OCI-LY3 (cell line): ENCODE results near the gene STK4.

Source experiments
- H2AFZ ChIP-seq: fragments of 200-600, 300-600 bp; shearing (Covaris generic); 2 replicates; pipeline ENCODE4 v1.6.0; 2014; ENCODE audit warnings: antibody characterized with exemption, low read depth, low read length
- H3K27ac ChIP-seq: fragments of 200-600, 300-600 bp; sonication (generic); 2 replicates; pipeline ENCODE4 v1.5.1; 2014; ENCODE audit warnings: mild to moderate bottlenecking, low read length, moderate library complexity, mixed read lengths
- H3K27me3 ChIP-seq: fragments of 200-600, 300-600 bp; sonication (generic); 2 replicates; pipeline ENCODE4 v1.6.1; 2014; ENCODE audit warnings: low read depth, low read length, mixed read lengths
- H3K36me3 ChIP-seq: fragments of 200-600, 300-600 bp; sonication (generic); replicated peaks from 2 replicates; pipeline ENCODE3; 2014; ENCODE audit warnings: low read depth, low read length, mixed read lengths
- H3K4me1 ChIP-seq: fragments of 300-600, 200-600 bp; sonication (generic); 2 replicates; pipeline ENCODE4 v1.6.1; 2014; ENCODE audit warnings: low read length, mixed read lengths
- H3K4me2 ChIP-seq: fragments of 200-600, 300-600 bp; sonication (generic); 2 replicates; pipeline ENCODE4 v1.6.1; 2014; ENCODE audit warnings: low read length, mixed read lengths
- H3K4me3 ChIP-seq: fragments of 300-600, 200-600 bp; sonication (generic); 2 replicates; pipeline ENCODE4 v1.5.1; 2014; ENCODE audit warnings: antibody characterized with exemption, mild to moderate bottlenecking, low read length, moderate library complexity
- H3K79me2 ChIP-seq: fragments of 300-600, 200-600 bp; shearing (Covaris generic); 2 replicates; pipeline ENCODE4 v1.6.1; 2014; ENCODE audit warnings: mild to moderate bottlenecking, low read length, mixed read lengths
- H3K9ac ChIP-seq: fragments of 300-600, 200-600 bp; shearing (Covaris generic); 2 replicates; pipeline ENCODE4 v1.6.0; 2014; ENCODE audit warnings: mild to moderate bottlenecking, low read length, moderate library complexity
- H3K9me3 ChIP-seq: fragments of 200-600, 300-600 bp; shearing (Covaris generic); 2 replicates; pipeline ENCODE4 v1.6.1; 2014; ENCODE audit warnings: low read length, mixed read lengths; ENCODE audit not compliant: insufficient read depth
- H4K20me1 ChIP-seq: fragments of 200-600, 300-600 bp; sonication (generic); 2 replicates; pipeline ENCODE4 v1.6.1; 2016; ENCODE audit warnings: low read length, mixed read lengths; ENCODE audit not compliant: insufficient read depth
- CTCF ChIP-seq: fragments of 200-600, 300-600 bp; sonication (generic); IDR thresholded peaks from 2 replicates; pipeline ENCODE4 v1.5.1; 2014; ENCODE audit warnings: antibody characterized with exemption, low read length, low read depth
- EZH2phosphoT487 ChIP-seq: fragments of 200-600 bp; shearing (Covaris generic); IDR thresholded peaks from 2 replicates; pipeline ENCODE4 v1.6.1; 2018; ENCODE audit warnings: antibody characterized with exemption, mixed run types, low read depth

The STK4 gene

GRCh38 chr20:44938637-44939036, 27.7 kb upstream of the STK4 start:
- no peaks in the 10 kb centered on the region for H3K4me1 ChIP-seq
- no peaks in the 10 kb centered on the region for H3K27me3 ChIP-seq
- H3K9me3 ChIP-seq: no peaks in the 10 kb centered on the region
- no peak overlapping the region for H3K4me3 ChIP-seq
- H3K36me3 ChIP-seq: peaks cover 49% of the 10 kb centered on the region
- H3K9ac ChIP-seq: no peak overlapping the region
- no peak overlapping the region for H3K4me2 ChIP-seq
- H3K79me2 ChIP-seq: no peaks in the 10 kb centered on the region
- no peak overlapping the region for H3K27ac ChIP-seq
- H2AFZ ChIP-seq: no peak overlapping the region
- TF ChIP-seq EZH2phosphoT487 (no peak), CTCF (no peak)
- H4K20me1 ChIP-seq: 0 out of 2 replicates have a peak, but pooled peaks cover 8% of the 10 kb centered on the region

- TF ChIP-seq EZH2phosphoT487 (no peak), CTCF (no peak)
- H4K20me1 ChIP-seq: 0 out of 2 replicates have a peak, but pooled peaks cover 8% of the 10 kb centered on the region
- no peak overlapping the region for H3K9ac ChIP-seq
- H3K9me3 ChIP-seq: no peaks in the 10 kb centered on the region
- H2AFZ ChIP-seq: no peak overlapping the region
- no peak overlapping the region for H3K4me2 ChIP-seq
- H3K27me3 ChIP-seq: no peaks in the 10 kb centered on the region
- H3K4me1 ChIP-seq: no peaks in the 10 kb centered on the region
- no peaks in the 10 kb centered on the region for H3K79me2 ChIP-seq
- peaks cover 67% of the 10 kb centered on the region for H3K36me3 ChIP-seq
- no peak overlapping the region for H3K4me3 ChIP-seq
- H3K27ac ChIP-seq: no peak overlapping the region
Measured at GRCh38 chr20:44941120-44941691, 25.1 kb upstream of the STK4 start.

- Histone ChIP-seq H3K9ac (no peak overlapping the region), H2AFZ (no peak overlapping the region), H3K27ac (no peak overlapping the region), H3K4me2 (no peak overlapping the region), H3K9me3 (no peaks in the 10 kb centered on the region), H3K4me1 (no peaks in the 10 kb centered on the region), H3K36me3 (peaks cover 79% of the 10 kb centered on the region), H3K27me3 (no peaks in the 10 kb centered on the region), H3K4me3 (no peak overlapping the region), H4K20me1 (0 out of 2 replicates have a peak, but pooled peaks cover 8% of the 10 kb centered on the region), H3K79me2 (no peaks in the 10 kb centered on the region)
- no peak for TF ChIP-seq EZH2phosphoT487
- TF ChIP-seq CTCF: no peak
Measured at GRCh38 chr20:44942264-44942973, 23.9 kb upstream of the STK4 start.

GRCh38 chr20:44943828-44944227, 22.5 kb upstream of the STK4 start:
- Histone ChIP-seq H3K36me3 (peaks cover 83% of the 10 kb centered on the region), H3K27ac (no peak overlapping the region), H4K20me1 (0 out of 2 replicates have a peak, but pooled peaks cover 8% of the 10 kb centered on the region), H3K4me1 (no peaks in the 10 kb centered on the region), H2AFZ (no peak overlapping the region), H3K4me2 (no peak overlapping the region), H3K9me3 (no peaks in the 10 kb centered on the region), H3K4me3 (no peak overlapping the region), H3K9ac (no peak overlapping the region), H3K27me3 (no peaks in the 10 kb centered on the region), H3K79me2 (0 out of 2 replicates have a peak, but pooled peaks cover 6% of the 10 kb centered on the region)
- TF ChIP-seq EZH2phosphoT487: no peak
- TF ChIP-seq CTCF: no peak
